Measurements from ENCODE around the gene KDM4F.

DNA sequence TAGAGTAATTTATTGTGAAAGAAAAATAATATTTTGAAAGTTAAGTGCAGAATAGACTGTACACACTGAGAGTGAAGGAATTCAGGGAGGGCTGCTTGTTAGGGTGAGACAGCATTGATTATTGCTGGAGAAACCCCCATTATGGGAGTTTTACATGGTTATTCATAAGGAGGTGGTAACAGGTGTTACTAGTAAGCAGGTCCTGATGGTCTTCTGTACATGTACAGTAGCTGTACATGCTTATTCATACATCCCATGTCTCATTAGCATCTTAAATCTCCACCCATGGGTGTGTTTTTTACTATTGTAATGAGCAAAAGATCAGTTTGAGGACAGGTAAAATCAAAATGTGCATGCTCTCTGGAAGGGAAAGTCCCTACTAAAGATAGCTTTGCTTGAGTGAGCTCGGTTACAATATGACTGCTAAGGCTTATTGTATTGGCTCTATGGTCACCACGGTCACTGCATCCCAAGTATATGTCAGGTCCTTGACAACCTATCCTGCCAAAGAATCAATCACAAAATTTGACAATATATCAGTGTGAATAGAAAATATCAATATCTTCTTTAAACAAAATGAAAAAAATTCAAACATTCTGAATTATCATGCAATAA lies 6.2 kb downstream of the KDM4F start:
- TF ChIP-seq POLR2AphosphoS5 (IDR thresholded peaks at IDR 0.05) (no peak), EP300 (IDR thresholded peaks at IDR 0.05; ENCODE audit: low read depth) (no peak)
- TF ChIP-seq, protein P1, sequence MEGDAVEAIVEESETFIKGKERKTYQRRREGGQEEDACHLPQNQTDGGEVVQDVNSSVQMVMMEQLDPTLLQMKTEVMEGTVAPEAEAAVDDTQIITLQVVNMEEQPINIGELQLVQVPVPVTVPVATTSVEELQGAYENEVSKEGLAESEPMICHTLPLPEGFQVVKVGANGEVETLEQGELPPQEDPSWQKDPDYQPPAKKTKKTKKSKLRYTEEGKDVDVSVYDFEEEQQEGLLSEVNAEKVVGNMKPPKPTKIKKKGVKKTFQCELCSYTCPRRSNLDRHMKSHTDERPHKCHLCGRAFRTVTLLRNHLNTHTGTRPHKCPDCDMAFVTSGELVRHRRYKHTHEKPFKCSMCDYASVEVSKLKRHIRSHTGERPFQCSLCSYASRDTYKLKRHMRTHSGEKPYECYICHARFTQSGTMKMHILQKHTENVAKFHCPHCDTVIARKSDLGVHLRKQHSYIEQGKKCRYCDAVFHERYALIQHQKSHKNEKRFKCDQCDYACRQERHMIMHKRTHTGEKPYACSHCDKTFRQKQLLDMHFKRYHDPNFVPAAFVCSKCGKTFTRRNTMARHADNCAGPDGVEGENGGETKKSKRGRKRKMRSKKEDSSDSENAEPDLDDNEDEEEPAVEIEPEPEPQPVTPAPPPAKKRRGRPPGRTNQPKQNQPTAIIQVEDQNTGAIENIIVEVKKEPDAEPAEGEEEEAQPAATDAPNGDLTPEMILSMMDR (IDR thresholded peaks at IDR 0.05) = no peak
